Measurements from ENCODE around the gene STYX.

- TF ChIP-seq CTCF (IDR thresholded peaks at IDR 0.05) (no peak), POLR2A (IDR thresholded peaks at IDR 0.05) (no peak)
These were observed 68.9 kb downstream of the STYX start for GRCh38 chr14:52798826-52799225.

All from upper lobe of left lung (tissue), 4 donors.